GM21515 (cell line): ENCODE measurements around the gene ERICH6.

Source experiments
- ATAC-seq: cut with Tn5 transposase; IDR thresholded peaks from one replicate; pipeline ENCODE4 v1.9.1; 2021; ENCODE audit not compliant: unreplicated experiment

The ERICH6 gene

GRCh38 chr3:150620002-150620689 is 83.6 kb downstream of the ERICH6 start:
- no peak for ATAC-seq

- ATAC-seq, result no peak
These were observed 89.8 kb downstream of the ERICH6 start for GRCh38 chr3:150613709-150614480.

DNA sequence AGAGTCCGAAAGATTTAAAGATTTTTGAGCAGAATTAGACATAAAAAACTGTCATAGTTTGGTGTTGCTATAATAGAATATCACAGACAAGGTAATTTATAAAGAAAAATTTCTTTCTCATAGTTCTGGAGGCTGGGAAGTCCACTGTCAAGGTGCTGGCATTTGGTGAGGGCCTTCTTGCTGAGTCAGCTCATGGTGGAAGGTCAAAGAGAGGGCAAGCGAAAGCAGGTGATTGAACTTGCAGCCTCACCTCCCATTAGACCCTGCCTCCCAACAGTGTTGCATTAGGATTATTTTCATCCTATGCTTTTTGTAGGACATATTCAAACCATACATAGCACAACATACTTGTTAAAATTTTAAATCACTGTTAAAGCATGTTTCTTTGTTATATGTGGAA is 90.7 kb downstream of the ERICH6 start:
- no peak for ATAC-seq

GRCh38 chr3:150612494-150612893 is 91.2 kb downstream of the ERICH6 start:
- ATAC-seq, result no peak

- no peak for ATAC-seq
These were observed 92.1 kb downstream of the ERICH6 start for GRCh38 chr3:150611666-150612065.

GRCh38 chr3:150610785-150611184 is 92.9 kb downstream of the ERICH6 start:
- no peak for ATAC-seq

GRCh38 chr3:150609988-150610387 is 93.7 kb downstream of the ERICH6 start:
- ATAC-seq, result no peak
